WTC11 (cell line): ENCODE results near the gene NMT2. TPM values are rescaled to one million over a fixed set of nuclear protein-coding genes. Genes with fewer than 3 reads are reported as not detected.

ENCODE experiments used
- ATAC-seq: fragments of 200-7000 bp; cut with Tn5 transposase; 2 replicates; pipeline ENCODE4 v1.10.0; 2021; ENCODE audit warnings: mild to moderate bottlenecking, moderate library complexity
- CTCF ChIA-PET: fragments of 300-600 bp; sonication (Branson Sonifier 250); formaldehyde crosslinking; loops from one replicate; lab custom pipeline; 2021; ENCODE audit warnings: antibody characterized with exemption; lab: Charles Lee
- POLR2A ChIA-PET: fragments of 350-600 bp; sonication (Branson Sonifier 250); formaldehyde crosslinking; loops from one replicate; lab custom pipeline; 2021; ENCODE audit warnings: antibody characterized with exemption; lab: Charles Lee
- DNase-seq: peaks from one replicate; pipeline ENCODE4 v3.0.0; 2021; ENCODE audit warnings: low spot score
- H3K27ac Mint-ChIP-seq: 2 replicates; pipeline ENCODE4 v1.8.0; 2021; ENCODE audit warnings: mixed read lengths
- H3K27me3 Mint-ChIP-seq: 2 replicates; pipeline ENCODE4 v1.8.0; 2021; ENCODE audit warnings: low read depth, mild to moderate bottlenecking, moderate library complexity, mixed read lengths
- H3K36me3 Mint-ChIP-seq: 2 replicates; pipeline ENCODE4 v1.8.0; 2021; ENCODE audit warnings: mixed read lengths
- H3K4me1 Mint-ChIP-seq: 2 replicates; pipeline ENCODE4 v1.8.0; 2022; ENCODE audit warnings: mixed read lengths
- H3K4me3 Mint-ChIP-seq: 2 replicates; pipeline ENCODE4 v1.8.0; 2021; ENCODE audit warnings: mild to moderate bottlenecking, moderate library complexity, mixed read lengths
- H3K9me3 Mint-ChIP-seq: 2 replicates; pipeline ENCODE4 v1.8.0; 2021; ENCODE audit warnings: mixed read lengths
- ATF2 ChIP-seq: sonication (generic); formaldehyde crosslinking; IDR thresholded peaks from 2 replicates; pipeline ENCODE4 v1.8.1; 2022; ENCODE audit warnings: low read depth, missing genetic modification reagents, borderline replicate concordance
- CREB1 ChIP-seq: sonication (generic); formaldehyde crosslinking; IDR thresholded peaks from 2 replicates; pipeline ENCODE4 v1.8.0; 2023; ENCODE audit warnings: mild to moderate bottlenecking, missing genetic modification reagents
- CREM ChIP-seq: sonication (generic); formaldehyde crosslinking; IDR thresholded peaks from 2 replicates; pipeline ENCODE4 v1.8.1; 2022; ENCODE audit warnings: mild to moderate bottlenecking, missing genetic modification reagents, moderate library complexity
- E2F1 ChIP-seq: sonication (generic); formaldehyde crosslinking; IDR thresholded peaks from 2 replicates; pipeline ENCODE4 v1.8.0; 2022; ENCODE audit warnings: mild to moderate bottlenecking, missing genetic modification reagents
- E2F4 ChIP-seq: sonication (generic); formaldehyde crosslinking; IDR thresholded peaks from 2 replicates; pipeline ENCODE4 v1.8.1; 2022; ENCODE audit warnings: low read depth, mild to moderate bottlenecking, moderate library complexity, missing genetic modification reagents, borderline replicate concordance
- FOXK1 ChIP-seq: sonication (generic); formaldehyde crosslinking; IDR thresholded peaks from 2 replicates; pipeline ENCODE4 v1.8.0; 2022; ENCODE audit warnings: mild to moderate bottlenecking, moderate library complexity, missing genetic modification reagents
- FOXP4 ChIP-seq: sonication (generic); formaldehyde crosslinking; IDR thresholded peaks from 2 replicates; pipeline ENCODE4 v1.8.0; 2022; ENCODE audit warnings: mild to moderate bottlenecking, missing genetic modification reagents
- GTF2I ChIP-seq: fragments of 250-450 bp; sonication (Bioruptor Pico); conservative IDR thresholded peaks from 2 replicates; pipeline ENCODE4 v1.4.0; 2021; ENCODE audit warnings: mild to moderate bottlenecking
- HMGXB4 ChIP-seq: sonication (generic); formaldehyde crosslinking; IDR thresholded peaks from 2 replicates; pipeline ENCODE4 v1.8.1; 2023; ENCODE audit warnings: mild to moderate bottlenecking, moderate library complexity, missing genetic modification reagents
- IRF2 ChIP-seq: sonication (generic); formaldehyde crosslinking; IDR thresholded peaks from 2 replicates; pipeline ENCODE4 v1.8.0; 2022; ENCODE audit warnings: low read depth, missing genetic modification reagents, borderline replicate concordance
- JUN ChIP-seq: sonication (generic); formaldehyde crosslinking; IDR thresholded peaks from 2 replicates; pipeline ENCODE4 v1.8.0; 2023; ENCODE audit warnings: mild to moderate bottlenecking, missing genetic modification reagents
- NR3C1 ChIP-seq: sonication (generic); formaldehyde crosslinking; conservative IDR thresholded peaks from 2 replicates; pipeline ENCODE4 v1.8.1; 2023; ENCODE audit warnings: low read depth, mild to moderate bottlenecking, missing genetic modification reagents
- PRRX2 ChIP-seq: fragments of 250-450 bp; sonication (Bioruptor Pico); IDR thresholded peaks from 2 replicates; pipeline ENCODE4 v1.8.0; 2021; ENCODE audit warnings: mild to moderate bottlenecking
- RORB ChIP-seq: fragments of 250-450 bp; sonication (Bioruptor Pico); IDR thresholded peaks from 2 replicates; pipeline ENCODE4 v1.9.0; 2021; ENCODE audit warnings: mild to moderate bottlenecking
- SMAD3 ChIP-seq: sonication (generic); formaldehyde crosslinking; IDR thresholded peaks from 2 replicates; pipeline ENCODE4 v1.8.0; 2022; ENCODE audit warnings: missing genetic modification reagents, mild to moderate bottlenecking, borderline replicate concordance
- SOX15 ChIP-seq: fragments of 250-450 bp; sonication (Bioruptor Pico); IDR thresholded peaks from 2 replicates; pipeline ENCODE4 v1.9.0; 2021; ENCODE audit warnings: mild to moderate bottlenecking
- ZNF121 ChIP-seq: sonication (generic); formaldehyde crosslinking; IDR thresholded peaks from 2 replicates; pipeline ENCODE4 v1.8.0; 2023; ENCODE audit warnings: missing genetic modification reagents
- ZNF138 ChIP-seq: sonication (generic); formaldehyde crosslinking; conservative IDR thresholded peaks from 2 replicates; pipeline ENCODE4 v1.8.1; 2022; ENCODE audit warnings: mild to moderate bottlenecking, moderate library complexity, missing genetic modification reagents
- ZNF219 ChIP-seq: sonication (generic); formaldehyde crosslinking; IDR thresholded peaks from 2 replicates; pipeline ENCODE4 v1.8.0; 2023; ENCODE audit warnings: missing genetic modification reagents, mild to moderate bottlenecking, borderline replicate concordance
- ZNF263 ChIP-seq: sonication (generic); formaldehyde crosslinking; IDR thresholded peaks from 2 replicates; pipeline ENCODE4 v1.8.1; 2022; ENCODE audit warnings: low read depth, mild to moderate bottlenecking, moderate library complexity, missing genetic modification reagents
- total RNA-seq: library from RNA; stranded (reverse); gene quantifications from 3 replicates; pipeline ENCODE4 v1.2.3, GENCODE V29; 2021

Gene NMT2
- total RNA-seq, 1 experiment from 2014 or later = 11.7 TPM

- Mint-ChIP-seq H3K27me3 (no peaks in the 10 kb centered on the region), H3K27ac (no peak overlapping the region), H3K4me1 (peaks cover 12% of the 10 kb centered on the region), H3K9me3 (no peaks in the 10 kb centered on the region), H3K4me3 (no peak overlapping the region), H3K36me3 (no peaks in the 10 kb centered on the region)
- peak; percentile 66 for ATAC-seq
- peak; percentile 24 for DNase-seq
- ChIA-PET POLR2A (no interaction called here), CTCF (interaction anchor here (1.2 kb wide), 1 partner anchor 225 kb away, joined by 3 read pairs; the partner anchor contains the start of gene FAM171A1)
- TF ChIP-seq E2F1 (CRISPR knock-in tag) (no peak), ATF2 (no peak), IRF2 (CRISPR knock-in tag) (no peak)
These were observed 22.1 kb downstream of the NMT2 start for GRCh38 chr10:15146366-15146765.

- no peak overlapping the region for H3K4me3 Mint-ChIP-seq
- no peaks in the 10 kb centered on the region for H3K9me3 Mint-ChIP-seq
- POLR2A ChIA-PET = no interaction called here
- H3K4me1 Mint-ChIP-seq = peaks cover 18% of the 10 kb centered on the region
- DNase-seq = no peak
- CTCF ChIA-PET = no interaction called here
- TF ChIP-seq E2F4 (CRISPR knock-in tag) (no peak), FOXP4 (CRISPR knock-in tag) (no peak), PRRX2 (CRISPR knock-in tag) (no peak)
- TF ChIP-seq, all 79 proteins: peak for 0
- H3K36me3 Mint-ChIP-seq = no peaks in the 10 kb centered on the region
- H3K27me3 Mint-ChIP-seq = no peaks in the 10 kb centered on the region
- no peak for ATAC-seq
- no peak overlapping the region for H3K27ac Mint-ChIP-seq
These were observed 23.7 kb downstream of the NMT2 start for GRCh38 chr10:15144788-15145187.

- Mint-ChIP-seq H3K27ac (no peak overlapping the region), H3K36me3 (no peaks in the 10 kb centered on the region), H3K9me3 (no peaks in the 10 kb centered on the region), H3K4me1 (peaks cover 15% of the 10 kb centered on the region), H3K4me3 (no peak overlapping the region), H3K27me3 (no peaks in the 10 kb centered on the region)
- CTCF ChIA-PET = no interaction called here
- ATAC-seq (no peak), DNase-seq (no peak)
- POLR2A ChIA-PET = no interaction called here
- TF ChIP-seq E2F4 (CRISPR knock-in tag) = no peak
- no peak for TF ChIP-seq PRRX2 (CRISPR knock-in tag)
- TF ChIP-seq ZNF138 (CRISPR knock-in tag) = no peak
- TF ChIP-seq RORB (CRISPR knock-in tag) = no peak
- TF ChIP-seq SOX15 = no peak
- no peak for TF ChIP-seq SMAD3 (CRISPR knock-in tag)
- no peak for TF ChIP-seq NR3C1
- no peak for TF ChIP-seq ATF2
- TF ChIP-seq ZNF121 (CRISPR knock-in tag) = no peak
- no peak for TF ChIP-seq HMGXB4 (CRISPR knock-in tag)
- TF ChIP-seq FOXK1 (CRISPR knock-in tag) = no peak
- no peak for TF ChIP-seq JUN
- no peak for TF ChIP-seq CREM (CRISPR knock-in tag)
- no peak for TF ChIP-seq GTF2I (CRISPR knock-in tag)
- TF ChIP-seq CREB1 (CRISPR knock-in tag) = no peak
- TF ChIP-seq ZNF219 (CRISPR knock-in tag) = no peak
- no peak for TF ChIP-seq ZNF263 (CRISPR knock-in tag)
These were observed 27.1 kb downstream of the NMT2 start for GRCh38 chr10:15141136-15142054.
